ENCODE measurements around the gene MAN2B2. TPM values are rescaled to one million over a fixed set of nuclear protein-coding genes. Genes with fewer than 3 reads are reported as not detected.

MAN2B2 gene
- total RNA-seq, 4 donors from 2014 or later: 17.5 to 55.9 (median 27.6) TPM

GRCh38 chr4:6562931-6563901 is 11.8 kb upstream of the MAN2B2 start:
- 0 to 1% methylated on average over 12 to 46 of the region's 127 CpGs for WGBS, 2 donors (ENCODE audit: low coverage in 1 of 2)
- H3K4me3 ChIP-seq: peak overlapping the region; percentile 11 to 49 (median 30)
- intact Hi-C loops (cut with DNase I; ENCODE audit: low total_unique reads) (no loop called here), in situ Hi-C loops (cut with MboI; ENCODE audit: low pct_ligation_motif_present in 1 of 4, low pct_unique_long_range_greater_than_20kb in 1 of 4, low sequenced_read_pairs in 3 of 4) (loop anchor here in 1 of 4 donors (25.0 kb wide), 1 partner anchor 301 kb away; the partner anchor contains the start of gene WFS1)
- DNase-seq: peak; percentile 36
- TF ChIP-seq EP300 (IDR thresholded peaks at IDR 0.05; ENCODE audit: low read depth) (no peak), CTCF (IDR thresholded peaks at IDR 0.05) (no peak), POLR2AphosphoS5 (IDR thresholded peaks at IDR 0.05) (no peak), POLR2A (IDR thresholded peaks at IDR 0.05) (no peak)
- H3K27me3 ChIP-seq: peaks cover 68% of the 10 kb centered on the region
- no peaks in the 10 kb centered on the region for H3K36me3 ChIP-seq
- no peaks in the 10 kb centered on the region for H3K9me3 ChIP-seq
- H3K4me1 ChIP-seq: peaks cover 7 to 15% (median 12%) of the 10 kb centered on the region in 4 donors
- H3K27ac ChIP-seq: no peak overlapping the region

GRCh38 chr4:6563935-6564645 is 10.9 kb upstream of the MAN2B2 start:
- H3K36me3 ChIP-seq: no peaks in the 10 kb centered on the region
- 17% methylated on average over 33 of the region's 66 CpGs; no CpG with 5 or more reads in 1 of the 2 donors for WGBS, 2 donors (ENCODE audit: low coverage in 1 of 2)
- H3K9me3 ChIP-seq: no peaks in the 10 kb centered on the region
- no peak overlapping the region for H3K27ac ChIP-seq
- DNase-seq: no peak
- peaks cover 59% of the 10 kb centered on the region for H3K27me3 ChIP-seq
- TF ChIP-seq POLR2AphosphoS5 (IDR thresholded peaks at IDR 0.05) (no peak), EP300 (IDR thresholded peaks at IDR 0.05; ENCODE audit: low read depth) (no peak), POLR2A (IDR thresholded peaks at IDR 0.05) (no peak), CTCF (IDR thresholded peaks at IDR 0.05) (no peak)
- in situ Hi-C loops (cut with MboI; ENCODE audit: low pct_ligation_motif_present in 1 of 4, low pct_unique_long_range_greater_than_20kb in 1 of 4, low sequenced_read_pairs in 3 of 4): loop anchor here in 1 of 4 donors (25.0 kb wide), 1 partner anchor 302 kb away; the partner anchor contains the start of gene WFS1
- peak overlapping the region in 2 of 4 donors; percentile 23 to 34 for H3K4me3 ChIP-seq
- H3K4me1 ChIP-seq: peaks cover 7 to 15% (median 12%) of the 10 kb centered on the region in 4 donors
- intact Hi-C loops (cut with DNase I; ENCODE audit: low total_unique reads): no loop called here

GRCh38 chr4:6565691-6566390 is 9.1 kb upstream of the MAN2B2 start:
- Histone ChIP-seq H3K27me3 (peaks cover 43% of the 10 kb centered on the region), H3K27ac (no peak overlapping the region), H3K9me3 (no peaks in the 10 kb centered on the region), H3K36me3 (no peaks in the 10 kb centered on the region), H3K4me1 (peaks cover 7 to 15% (median 12%) of the 10 kb centered on the region in 4 donors), H3K4me3 (no peak overlapping the region)
- in situ Hi-C loops (cut with MboI; ENCODE audit: low pct_ligation_motif_present in 1 of 4, low pct_unique_long_range_greater_than_20kb in 1 of 4, low sequenced_read_pairs in 3 of 4) (loop anchor here in 1 of 4 donors (25.0 kb wide), 1 partner anchor 304 kb away; the partner anchor contains the start of gene WFS1), intact Hi-C loops (cut with DNase I; ENCODE audit: low total_unique reads) (no loop called here)
- DNase-seq: no peak
- 65 to 66% methylated on average over 2 to 14 of the region's 14 CpGs for WGBS, 2 donors (ENCODE audit: low coverage in 1 of 2)
- no peak for TF ChIP-seq POLR2A (IDR thresholded peaks at IDR 0.05)
- TF ChIP-seq EP300 (IDR thresholded peaks at IDR 0.05; ENCODE audit: low read depth): no peak
- TF ChIP-seq POLR2AphosphoS5 (IDR thresholded peaks at IDR 0.05): no peak
- TF ChIP-seq CTCF (IDR thresholded peaks at IDR 0.05): no peak

All from transverse colon (tissue), 4 donors.